ENCODE measurements around the gene CTIF. TPM values are rescaled to one million over a fixed set of nuclear protein-coding genes. Genes with fewer than 3 reads are reported as not detected.
A peak's percentile ranks its signal among the peaks of the same experiment; 100 is the strongest.

Gene CTIF
- total and polyA plus RNA-seq, 2 donors (not counting 1 experiment from before 2014, with no cell fraction given): 27.2 to 28.1 TPM

GRCh38 chr18:48899558-48900174 lies 360.8 kb downstream of the CTIF start:
- Histone ChIP-seq H3K9me3 (ENCODE audit: control insufficient read depth, insufficient read depth, low read depth, low read length) (no peaks in the 10 kb centered on the region), H2AFZ (ENCODE audit: low read length) (no peak overlapping the region), H3K4me2 (ENCODE audit: extremely low read depth, insufficient read depth, low read length) (no peak overlapping the region), H3K9ac (ENCODE audit: insufficient read depth, low read length) (no peak overlapping the region), H3K79me2 (ENCODE audit: control insufficient read depth, insufficient read depth, low read length) (no peaks in the 10 kb centered on the region), H3K4me1 (ENCODE audit: control insufficient read depth, extremely low read depth, insufficient read depth, low read length) (peaks cover 27% of the 10 kb centered on the region), H4K20me1 (ENCODE audit: control insufficient read depth, extremely low read depth, insufficient read depth, low read length) (no peaks in the 10 kb centered on the region), H3K36me3 (ENCODE audit: control insufficient read depth, insufficient read depth, low read length) (no peaks in the 10 kb centered on the region), H3K27me3 (ENCODE audit: control insufficient read depth, insufficient read depth, low read length) (no peaks in the 10 kb centered on the region), H3K27ac (ENCODE audit: insufficient read depth, low read length) (no peak overlapping the region), H3K4me3 (replicated peaks in 1 of 4; ENCODE audit: control extremely low read depth in 1 of 4, insufficient read depth in 1 of 4, low read depth in 3 of 4, low read length in 4 of 4) (no peak overlapping the region)
- no peak for DNase-seq (ENCODE audit: low read depth in 2 of 2)
- no peak for TF ChIP-seq CTCF (conservative IDR thresholded peaks at IDR 0.05 in 1 of 2, IDR thresholded peaks at IDR 0.05 in 1 of 2; ENCODE audit: low read depth in 1 of 2, low read length in 2 of 2)
- TF ChIP-seq EZH2 (IDR thresholded peaks at IDR 0.05; ENCODE audit: low read length, missing control alignments): no peak

- no peak overlapping the region for H3K9ac ChIP-seq (ENCODE audit: insufficient read depth, low read length)
- no peak for DNase-seq (ENCODE audit: low read depth in 2 of 2)
- peaks cover 27% of the 10 kb centered on the region for H3K4me1 ChIP-seq (ENCODE audit: control insufficient read depth, extremely low read depth, insufficient read depth, low read length)
- no peaks in the 10 kb centered on the region for H3K36me3 ChIP-seq (ENCODE audit: control insufficient read depth, insufficient read depth, low read length)
- no peaks in the 10 kb centered on the region for H3K79me2 ChIP-seq (ENCODE audit: control insufficient read depth, insufficient read depth, low read length)
- TF ChIP-seq EZH2 (IDR thresholded peaks at IDR 0.05; ENCODE audit: low read length, missing control alignments) (no peak), CTCF (conservative IDR thresholded peaks at IDR 0.05 in 1 of 2, IDR thresholded peaks at IDR 0.05 in 1 of 2; ENCODE audit: low read depth in 1 of 2, low read length in 2 of 2) (no peak)
- no peak overlapping the region for H3K4me2 ChIP-seq (ENCODE audit: extremely low read depth, insufficient read depth, low read length)
- H4K20me1 ChIP-seq (ENCODE audit: control insufficient read depth, extremely low read depth, insufficient read depth, low read length): no peaks in the 10 kb centered on the region
- H3K27ac ChIP-seq (ENCODE audit: insufficient read depth, low read length): no peak overlapping the region
- no peaks in the 10 kb centered on the region for H3K27me3 ChIP-seq (ENCODE audit: control insufficient read depth, insufficient read depth, low read length)
- H3K4me3 ChIP-seq (replicated peaks in 1 of 4; ENCODE audit: control extremely low read depth in 1 of 4, insufficient read depth in 1 of 4, low read depth in 3 of 4, low read length in 4 of 4): no peak overlapping the region
- no peak overlapping the region for H2AFZ ChIP-seq (ENCODE audit: low read length)
- H3K9me3 ChIP-seq (ENCODE audit: control insufficient read depth, insufficient read depth, low read depth, low read length): no peaks in the 10 kb centered on the region
These were observed 361.6 kb downstream of the CTIF start for GRCh38 chr18:48900469-48900868.

GRCh38 chr18:48901145-48902022 lies 362.6 kb downstream of the CTIF start:
- no peaks in the 10 kb centered on the region for H3K27me3 ChIP-seq (ENCODE audit: control insufficient read depth, insufficient read depth, low read length)
- no peak overlapping the region for H3K9ac ChIP-seq (ENCODE audit: insufficient read depth, low read length)
- no peak overlapping the region for H3K4me3 ChIP-seq (replicated peaks in 1 of 4; ENCODE audit: control extremely low read depth in 1 of 4, insufficient read depth in 1 of 4, low read depth in 3 of 4, low read length in 4 of 4)
- no peaks in the 10 kb centered on the region for H3K9me3 ChIP-seq (ENCODE audit: control insufficient read depth, insufficient read depth, low read depth, low read length)
- peaks cover 26% of the 10 kb centered on the region for H3K4me1 ChIP-seq (ENCODE audit: control insufficient read depth, extremely low read depth, insufficient read depth, low read length)
- H4K20me1 ChIP-seq (ENCODE audit: control insufficient read depth, extremely low read depth, insufficient read depth, low read length): no peaks in the 10 kb centered on the region
- no peak for DNase-seq (ENCODE audit: low read depth in 2 of 2)
- TF ChIP-seq CTCF (conservative IDR thresholded peaks at IDR 0.05 in 1 of 2, IDR thresholded peaks at IDR 0.05 in 1 of 2; ENCODE audit: low read depth in 1 of 2, low read length in 2 of 2) (no peak), EZH2 (IDR thresholded peaks at IDR 0.05; ENCODE audit: low read length, missing control alignments) (no peak)
- peak overlapping the region; percentile 58 for H3K4me2 ChIP-seq (ENCODE audit: extremely low read depth, insufficient read depth, low read length)
- H2AFZ ChIP-seq (ENCODE audit: low read length): peak overlapping the region; percentile 33
- no peak overlapping the region for H3K27ac ChIP-seq (ENCODE audit: insufficient read depth, low read length)
- no peaks in the 10 kb centered on the region for H3K36me3 ChIP-seq (ENCODE audit: control insufficient read depth, insufficient read depth, low read length)
- H3K79me2 ChIP-seq (ENCODE audit: control insufficient read depth, insufficient read depth, low read length): no peaks in the 10 kb centered on the region
